MM.1S (cell line): ENCODE measurements around the gene AGAP1.

Experiments used
- DNase-seq: peaks from one replicate; pipeline ENCODE4 v3.0.0-alpha.2; 2015
- H2AFZ ChIP-seq: fragments of 300-600 bp; sonication (generic); 2 replicates; pipeline ENCODE4 v1.6.0; 2016; ENCODE audit warnings: antibody characterized with exemption, low read length
- H3F3A ChIP-seq: fragments of 300-600 bp; sonication (generic); 2 replicates; pipeline ENCODE4 v1.6.1; 2016; ENCODE audit warnings: mild to moderate bottlenecking, antibody characterized with exemption, low read length, moderate library complexity, mixed read lengths; ENCODE audit not compliant: insufficient read depth
- H3K27ac ChIP-seq: fragments of 300-600 bp; sonication (generic); 2 replicates; pipeline ENCODE4 v1.5.1; 2016; ENCODE audit warnings: mild to moderate bottlenecking, low read length
- H3K27me3 ChIP-seq: fragments of 300-600 bp; sonication (generic); replicated peaks from 2 replicates; pipeline ENCODE4 v1.6.0; 2016; ENCODE audit warnings: low read length; ENCODE audit not compliant: insufficient read depth
- H3K36me3 ChIP-seq: fragments of 300-600 bp; sonication (generic); replicated peaks from 2 replicates; pipeline ENCODE4 v1.6.1; 2016; ENCODE audit warnings: mild to moderate bottlenecking, low read length, mixed read lengths; ENCODE audit not compliant: insufficient read depth
- H3K4me1 ChIP-seq: fragments of 300-600 bp; sonication (generic); 2 replicates; pipeline ENCODE4 v1.6.1; 2016; ENCODE audit warnings: low read length, mixed read lengths
- H3K4me2 ChIP-seq: fragments of 300-600 bp; sonication (generic); 2 replicates; pipeline ENCODE4 v1.6.0; 2016; ENCODE audit warnings: low read depth, low read length
- H3K4me3 ChIP-seq: fragments of 300-600 bp; sonication (generic); 2 replicates; pipeline ENCODE4 v1.5.1; 2016; ENCODE audit warnings: low read length, mixed read lengths
- H3K79me2 ChIP-seq: fragments of 300-600 bp; sonication (generic); 2 replicates; pipeline ENCODE4 v1.6.1; 2016; ENCODE audit warnings: mixed run types, low read length, mixed read lengths
- H3K9ac ChIP-seq: fragments of 300-600 bp; sonication (generic); 2 replicates; pipeline ENCODE4 v1.6.1; 2016; ENCODE audit warnings: low read length, mixed read lengths
- H3K9me2 ChIP-seq: fragments of 300-600 bp; sonication (generic); replicated peaks from 2 replicates; pipeline ENCODE4 v1.6.1; 2016; ENCODE audit warnings: mild to moderate bottlenecking, low read length, mixed read lengths; ENCODE audit not compliant: insufficient read depth
- H3K9me3 ChIP-seq: fragments of 300-600 bp; sonication (generic); replicated peaks from 2 replicates; pipeline ENCODE4 v1.6.1; 2016; ENCODE audit warnings: mild to moderate bottlenecking, low read length, mixed read lengths; ENCODE audit not compliant: insufficient read depth
- H4K20me1 ChIP-seq: fragments of 300-600 bp; sonication (generic); 2 replicates; pipeline ENCODE4 v1.6.1; 2016; ENCODE audit warnings: mild to moderate bottlenecking, low read length, moderate library complexity, mixed read lengths; ENCODE audit not compliant: insufficient read depth
- EZH2 ChIP-seq: fragments of 300-600 bp; sonication (generic); optimal IDR thresholded peaks from 2 replicates; pipeline ENCODE3; 2017; ENCODE audit warnings: low read depth, mild to moderate bottlenecking, antibody characterized with exemption, low read length, mixed read lengths
- EZH2phosphoT487 ChIP-seq: fragments of 300-600 bp; sonication (generic); IDR thresholded peaks from 2 replicates; pipeline ENCODE4 v1.6.1; 2018; ENCODE audit warnings: antibody characterized with exemption, low read length
- TF ChIP-seq, protein P1 (sequence below): fragments of 300-600 bp; sonication (generic); IDR thresholded peaks from 2 replicates; pipeline ENCODE4 v1.5.1; 2016; ENCODE audit warnings: antibody characterized with exemption, low read length, mixed read lengths

AGAP1 gene

DNA sequence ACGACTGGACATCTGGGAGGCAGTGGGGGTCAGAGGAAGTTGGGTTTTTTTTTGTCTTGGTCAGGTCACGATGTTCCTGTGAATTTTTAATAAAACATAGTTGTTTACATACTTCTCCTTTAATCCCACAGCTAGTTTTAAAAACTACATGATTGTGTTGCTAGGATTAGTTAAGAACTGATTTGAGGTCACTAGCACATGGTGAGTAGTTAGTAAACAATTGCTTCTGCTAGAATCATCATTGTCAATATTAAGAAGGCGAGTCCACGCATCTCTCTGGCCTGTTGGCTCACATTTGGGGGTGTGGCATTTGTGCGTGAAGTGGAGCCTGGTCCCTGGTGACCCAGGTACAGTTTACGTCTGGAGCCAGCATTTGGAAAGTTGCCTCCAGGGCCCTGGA is 59.4 kb downstream of the AGAP1 start:
- H3F3A ChIP-seq, result peaks cover 24% of the 10 kb centered on the region
- no peaks in the 10 kb centered on the region for H3K36me3 ChIP-seq
- TF ChIP-seq EZH2phosphoT487 (no peak), EZH2 (no peak)
- TF ChIP-seq, protein P1, sequence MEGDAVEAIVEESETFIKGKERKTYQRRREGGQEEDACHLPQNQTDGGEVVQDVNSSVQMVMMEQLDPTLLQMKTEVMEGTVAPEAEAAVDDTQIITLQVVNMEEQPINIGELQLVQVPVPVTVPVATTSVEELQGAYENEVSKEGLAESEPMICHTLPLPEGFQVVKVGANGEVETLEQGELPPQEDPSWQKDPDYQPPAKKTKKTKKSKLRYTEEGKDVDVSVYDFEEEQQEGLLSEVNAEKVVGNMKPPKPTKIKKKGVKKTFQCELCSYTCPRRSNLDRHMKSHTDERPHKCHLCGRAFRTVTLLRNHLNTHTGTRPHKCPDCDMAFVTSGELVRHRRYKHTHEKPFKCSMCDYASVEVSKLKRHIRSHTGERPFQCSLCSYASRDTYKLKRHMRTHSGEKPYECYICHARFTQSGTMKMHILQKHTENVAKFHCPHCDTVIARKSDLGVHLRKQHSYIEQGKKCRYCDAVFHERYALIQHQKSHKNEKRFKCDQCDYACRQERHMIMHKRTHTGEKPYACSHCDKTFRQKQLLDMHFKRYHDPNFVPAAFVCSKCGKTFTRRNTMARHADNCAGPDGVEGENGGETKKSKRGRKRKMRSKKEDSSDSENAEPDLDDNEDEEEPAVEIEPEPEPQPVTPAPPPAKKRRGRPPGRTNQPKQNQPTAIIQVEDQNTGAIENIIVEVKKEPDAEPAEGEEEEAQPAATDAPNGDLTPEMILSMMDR, result no peak
- no peaks in the 10 kb centered on the region for H3K9me2 ChIP-seq
- H2AFZ ChIP-seq, result no peak overlapping the region
- no peak overlapping the region for H3K4me3 ChIP-seq
- no peak overlapping the region for H3K9ac ChIP-seq
- no peaks in the 10 kb centered on the region for H3K9me3 ChIP-seq
- peak overlapping the region; percentile 77; the same call in 1 of the 2 replicates for H3K4me2 ChIP-seq
- DNase-seq, result no peak
- H3K27me3 ChIP-seq, result no peaks in the 10 kb centered on the region
- H4K20me1 ChIP-seq, result no peaks in the 10 kb centered on the region
- peaks cover 38% of the 10 kb centered on the region for H3K4me1 ChIP-seq
- peaks cover 88% of the 10 kb centered on the region for H3K79me2 ChIP-seq
- H3K27ac ChIP-seq, result peak overlapping the region; percentile 85

DNA sequence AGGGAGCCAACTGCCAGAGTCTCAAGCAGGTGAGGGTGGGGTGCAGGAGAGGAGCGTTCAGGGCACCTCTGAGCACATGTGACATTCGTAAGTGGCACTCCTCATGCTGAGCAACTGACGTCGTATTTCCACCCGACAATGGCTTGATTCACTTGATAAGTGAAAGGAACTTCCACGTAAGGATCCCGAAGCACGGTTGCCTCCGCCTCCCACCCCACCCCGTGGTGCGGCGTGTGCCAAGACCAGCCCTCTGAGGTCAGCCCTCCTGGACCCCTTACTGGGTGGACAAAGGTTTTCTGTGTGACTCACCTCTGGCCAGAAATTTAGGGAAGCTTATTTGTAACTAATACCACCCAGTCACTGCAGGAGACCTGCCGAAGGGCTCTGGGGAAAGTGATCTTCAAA is 59.9 kb downstream of the AGAP1 start:
- no peaks in the 10 kb centered on the region for H3K27me3 ChIP-seq
- no peaks in the 10 kb centered on the region for H3K9me2 ChIP-seq
- H3K36me3 ChIP-seq, result no peaks in the 10 kb centered on the region
- no peak overlapping the region for H3K4me2 ChIP-seq
- no peak overlapping the region for H2AFZ ChIP-seq
- TF ChIP-seq EZH2phosphoT487, result no peak
- no peak for TF ChIP-seq EZH2
- TF ChIP-seq, protein P1, result no peak
- peaks cover 38% of the 10 kb centered on the region for H3K4me1 ChIP-seq
- H3K9me3 ChIP-seq, result no peaks in the 10 kb centered on the region
- DNase-seq, result no peak
- peaks cover 24% of the 10 kb centered on the region for H3F3A ChIP-seq
- H3K9ac ChIP-seq, result no peak overlapping the region
- H4K20me1 ChIP-seq, result no peaks in the 10 kb centered on the region
- H3K4me3 ChIP-seq, result no peak overlapping the region
- peaks cover 90% of the 10 kb centered on the region for H3K79me2 ChIP-seq
- peak overlapping the region; percentile 85; the same call in 1 of the 2 replicates for H3K27ac ChIP-seq

DNA sequence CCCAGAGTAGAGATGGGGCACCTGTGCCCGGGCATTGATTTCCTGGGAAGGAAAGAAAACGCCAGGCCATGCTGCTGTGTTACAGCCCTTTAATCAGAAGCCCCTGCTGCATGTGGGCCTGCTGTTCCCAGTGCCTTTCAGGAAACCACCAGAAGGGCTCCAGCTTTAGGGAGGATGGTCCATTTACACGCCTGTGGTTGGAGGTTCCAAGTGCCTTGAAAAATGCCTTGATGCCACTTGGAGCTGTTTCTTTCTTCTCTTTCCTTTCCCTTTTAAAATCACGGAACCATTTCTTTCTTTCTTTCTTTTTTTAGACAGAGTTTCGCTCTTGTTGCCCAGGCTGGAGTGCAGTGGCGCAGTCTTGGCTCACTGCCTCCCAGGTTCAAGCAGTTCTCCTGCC is 60.5 kb downstream of the AGAP1 start:
- Histone ChIP-seq H3K9ac (no peak overlapping the region), H4K20me1 (no peaks in the 10 kb centered on the region), H3K36me3 (no peaks in the 10 kb centered on the region), H3K27me3 (no peaks in the 10 kb centered on the region), H3K4me1 (peaks cover 42% of the 10 kb centered on the region), H3K27ac (no peak overlapping the region), H3K9me2 (no peaks in the 10 kb centered on the region), H3K4me3 (no peak overlapping the region), H3K4me2 (no peak overlapping the region), H3K79me2 (peaks cover 90% of the 10 kb centered on the region), H2AFZ (no peak overlapping the region), H3F3A (peaks cover 24% of the 10 kb centered on the region), H3K9me3 (no peaks in the 10 kb centered on the region)
- DNase-seq, result no peak
- TF ChIP-seq EZH2 (no peak), EZH2phosphoT487 (no peak)
- TF ChIP-seq, protein P1, result no peak
